Stimulated activated CD8-positive, alpha-beta memory T cell treated with anti-CD3 and anti-CD28 coated beads, Interleukin-12 subunit alpha, Interleukin-12 subunit beta, amount 100 ng/mL, for 4 hours (primary cell): Measurements from ENCODE around the gene ASB10.

ENCODE experiments used
- DNase-seq: peaks from one replicate; pipeline ENCODE4 v3.0.0-alpha.2; 2020; ENCODE audit warnings: low read depth

Gene ASB10

GRCh38 chr7:151186640-151187408, at the start of gene ASB10:
TSS of gene ASB10 (minus strand) at chr7:151187250. CDS start at chr7:151187130, 120 bp downstream.
- DNase-seq: no peak

GRCh38 chr7:151236406-151236805, 49.4 kb upstream of the ASB10 start:
- DNase-seq: no peak

- no peak for DNase-seq
Observed at GRCh38 chr7:151235091-151235787, 48.2 kb upstream of the ASB10 start.

DNA sequence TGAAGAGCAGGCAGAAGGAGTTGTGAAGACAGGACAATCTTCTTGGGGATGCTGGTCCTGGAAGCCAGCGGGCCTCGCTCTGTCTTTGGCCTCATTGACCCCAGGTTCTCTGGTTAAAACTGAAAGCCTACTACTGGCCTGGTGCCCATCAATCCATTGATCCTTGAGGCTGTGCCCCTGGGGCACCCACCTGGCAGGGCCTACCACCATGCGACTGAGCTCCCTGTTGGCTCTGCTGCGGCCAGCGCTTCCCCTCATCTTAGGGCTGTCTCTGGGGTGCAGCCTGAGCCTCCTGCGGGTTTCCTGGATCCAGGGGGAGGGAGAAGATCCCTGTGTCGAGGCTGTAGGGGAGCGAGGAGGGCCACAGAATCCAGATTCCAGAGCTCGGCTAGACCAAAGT, 46.8 kb upstream of the ASB10 start:
- no peak for DNase-seq

- DNase-seq: peak; percentile 62
Observed at GRCh38 chr7:151232917-151233701, 46.1 kb upstream of the ASB10 start.

GRCh38 chr7:151232091-151232916, 45.3 kb upstream of the ASB10 start, which contains the start of gene CHPF2:
TSS of gene CHPF2 (plus strand) at chr7:151232483. CDS start at chr7:151234012, 1,529 bp downstream.
- peak; percentile 87 for DNase-seq

DNA sequence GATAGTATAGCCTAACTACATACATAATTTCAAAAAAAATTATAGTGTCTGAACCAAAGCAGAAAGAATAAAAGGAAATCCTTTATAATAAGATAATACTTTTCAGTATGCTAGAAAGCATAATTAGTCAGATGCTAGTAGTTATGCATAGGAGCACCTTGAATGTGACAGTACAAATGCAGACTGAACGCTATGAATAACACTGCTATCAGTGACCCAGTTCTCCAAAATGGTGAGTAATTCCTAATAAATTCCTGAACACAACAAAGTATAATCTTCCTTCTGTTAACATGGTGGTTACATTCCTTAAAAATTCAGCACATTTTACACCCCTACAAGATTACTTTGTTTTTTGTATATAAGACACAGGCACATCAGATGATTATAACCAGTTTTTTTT, 44.0 kb upstream of the ASB10 start:
- no peak for DNase-seq

DNA sequence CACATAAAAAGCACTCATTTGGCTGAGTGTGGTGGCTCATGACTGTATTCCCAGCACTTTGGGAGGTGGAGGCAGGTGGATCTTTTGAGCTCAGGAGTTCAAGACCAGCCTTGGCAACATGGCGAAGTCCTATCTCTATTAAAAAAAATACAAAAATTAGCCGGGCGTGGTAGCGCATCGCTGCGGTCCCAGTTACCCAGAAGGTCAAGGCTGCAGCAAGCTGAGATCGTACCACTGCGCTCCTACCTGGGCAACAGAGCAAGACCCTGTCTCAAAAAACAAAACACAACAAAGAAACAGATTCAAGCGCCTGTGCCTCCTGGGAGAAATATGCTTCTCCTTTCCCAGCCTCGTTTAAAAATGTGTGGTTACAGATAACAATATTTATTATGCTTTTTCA, 42.2 kb upstream of the ASB10 start:
- no peak for DNase-seq

DNA sequence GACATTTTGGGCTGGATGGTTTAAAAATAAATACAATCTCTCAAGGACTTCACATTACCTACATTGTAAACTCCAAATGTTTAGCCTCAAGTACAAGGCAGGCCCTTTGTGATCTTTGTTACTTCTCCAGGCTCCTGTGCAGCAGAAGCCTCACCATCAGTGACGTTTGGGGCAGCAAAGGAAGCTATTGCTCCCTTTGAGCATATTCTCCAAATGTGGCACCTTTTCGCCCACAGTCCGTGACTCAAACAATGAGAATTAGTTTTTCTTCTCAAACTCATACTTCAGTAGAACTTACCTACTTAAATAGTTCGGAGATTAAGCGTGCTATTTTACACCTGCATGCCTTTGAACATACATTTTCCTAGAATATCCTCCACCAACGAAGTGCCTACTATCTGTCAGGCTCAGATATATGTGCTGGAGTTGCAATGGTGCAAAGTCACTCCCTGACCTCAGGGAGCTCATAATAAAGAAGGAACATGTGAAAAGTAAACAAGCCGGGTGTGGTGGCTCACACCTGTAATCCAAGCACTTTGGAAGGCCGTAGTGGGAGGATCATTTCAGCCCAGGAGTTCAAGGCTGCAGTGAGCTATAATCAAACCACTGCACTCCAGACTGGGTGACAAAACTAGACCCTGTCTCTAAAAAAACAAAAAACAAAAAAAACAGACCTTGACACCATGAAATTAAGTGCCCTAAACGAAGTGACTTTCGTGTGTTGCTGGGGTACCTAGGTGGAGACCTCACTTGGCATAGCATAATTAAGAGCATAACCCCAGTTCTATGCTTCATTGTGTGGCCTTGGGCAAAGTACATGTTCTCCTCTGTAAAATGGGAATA, 41.2 kb upstream of the ASB10 start:
- no peak for DNase-seq

DNA sequence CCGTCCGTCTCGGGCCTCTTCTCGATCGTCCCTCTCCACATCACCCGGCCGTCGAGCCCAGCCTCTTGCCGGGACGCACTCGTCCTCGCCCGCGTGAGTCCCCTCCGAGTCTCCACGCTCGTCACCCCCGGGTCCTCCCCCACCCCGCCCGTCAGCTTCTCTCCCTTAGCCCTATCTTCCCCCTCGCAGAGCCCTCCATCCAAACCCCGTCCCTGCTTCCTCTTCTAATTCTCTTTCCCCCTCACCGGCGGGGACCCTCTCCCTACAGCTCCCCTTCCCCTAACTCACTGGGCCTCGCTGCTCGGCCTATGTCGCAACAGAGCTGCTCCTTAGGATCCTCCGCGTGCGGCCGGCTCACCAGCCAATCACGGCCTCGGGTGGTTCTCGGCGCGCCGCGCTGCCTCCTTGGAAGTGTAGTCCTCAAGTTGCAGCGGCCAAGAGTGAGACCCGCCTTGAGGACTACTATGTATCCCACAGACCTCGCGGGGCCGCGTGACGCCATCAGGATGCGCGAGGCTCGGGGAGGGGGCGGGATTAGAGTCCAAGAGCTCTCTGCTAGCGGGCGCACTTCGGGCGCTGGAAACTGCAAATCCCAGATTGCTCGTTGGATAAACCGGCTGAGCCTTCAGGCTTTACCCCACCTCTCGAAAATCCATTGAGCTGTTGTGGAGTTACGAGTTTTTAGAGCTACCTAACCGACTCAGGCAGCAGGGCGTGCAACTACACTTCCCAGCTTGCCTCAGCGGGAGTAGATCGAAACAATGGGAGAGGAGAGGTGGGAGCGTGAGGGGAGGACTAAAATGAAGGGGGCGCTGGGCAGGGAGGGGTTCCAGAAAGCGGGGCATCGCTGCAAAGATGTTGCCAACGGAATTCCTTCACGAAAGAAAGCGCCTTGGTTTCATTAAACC, 40.1 kb upstream of the ASB10 start, which contains the start of gene ABCF2:
Gene ABCF2, minus strand, starts transcription at position 331 of the 908 bp plus-strand sequence. CDS start 747 bp downstream, outside the sequence.
- peak; percentile 97 for DNase-seq

- no peak for DNase-seq
Observed at GRCh38 chr7:151226560-151226874, 39.5 kb upstream of the ASB10 start.

DNA sequence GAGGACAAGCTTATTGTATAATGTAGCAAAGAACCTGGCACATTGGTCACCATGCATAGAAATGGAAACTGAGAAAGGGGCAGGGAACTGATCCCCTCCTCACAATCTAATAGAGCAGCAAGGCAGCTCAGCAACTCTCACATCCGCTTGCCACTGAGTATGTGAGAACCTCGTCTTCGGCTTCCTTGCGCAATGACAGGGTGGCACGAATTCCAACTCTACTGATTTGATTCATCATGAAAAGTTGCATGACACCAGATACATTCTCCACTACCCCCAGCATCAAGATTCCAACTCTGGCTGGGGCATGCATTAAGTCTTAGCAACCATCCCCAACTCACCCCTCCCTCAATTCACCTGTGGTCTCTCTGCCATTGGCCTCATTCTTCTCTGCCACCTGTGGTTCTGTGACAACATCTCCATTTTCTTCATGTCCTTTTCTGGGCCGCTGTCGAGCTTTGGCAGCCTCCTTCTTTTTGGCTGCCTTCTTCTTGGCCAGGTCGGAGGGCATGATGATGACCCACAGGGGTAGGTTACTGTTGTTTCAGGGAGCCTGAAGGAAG, 39.0 kb upstream of the ASB10 start:
- no peak for DNase-seq

- DNase-seq: no peak
Observed at GRCh38 chr7:151223728-151224127, 36.7 kb upstream of the ASB10 start.

DNA sequence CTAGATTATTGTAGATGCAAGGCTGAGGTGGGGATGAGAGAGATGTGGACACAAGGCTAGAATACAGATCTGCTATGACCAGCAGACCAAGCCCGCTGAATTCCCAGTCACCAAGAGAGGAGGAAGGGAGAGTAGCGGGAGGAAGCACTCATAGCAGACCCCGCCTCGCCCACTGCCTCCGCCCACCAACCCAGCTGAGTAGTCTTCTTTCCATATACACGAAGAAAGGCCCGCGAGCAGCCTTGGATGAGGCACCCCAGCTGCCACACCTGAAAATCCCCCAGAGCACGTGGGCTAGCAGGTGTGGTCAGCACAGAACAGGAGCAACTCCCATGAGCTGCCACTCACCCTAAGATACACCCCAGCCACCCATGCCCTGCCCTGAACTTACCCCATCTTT, 31.1 kb upstream of the ASB10 start:
- no peak for DNase-seq

DNA sequence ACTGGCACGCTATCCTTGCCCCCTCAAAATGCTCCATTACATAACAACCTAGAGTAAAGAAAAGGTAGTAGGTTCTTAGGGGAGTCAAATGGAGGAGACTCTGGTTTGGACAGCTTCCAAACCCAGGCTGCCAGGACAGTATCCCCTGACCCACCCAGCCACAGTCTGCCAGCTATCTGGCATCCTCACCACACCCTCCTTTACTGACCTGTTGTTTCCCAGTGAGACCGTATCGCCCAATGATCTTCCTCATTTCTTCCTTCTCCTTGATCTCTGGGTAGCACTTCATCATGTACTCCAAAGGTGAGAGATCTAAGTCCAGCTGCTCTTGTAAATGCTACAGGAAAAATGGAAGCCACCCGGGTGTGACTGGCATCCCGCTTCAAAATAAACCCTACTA, 28.3 kb upstream of the ASB10 start:
- DNase-seq: no peak

GRCh38 chr7:151213826-151214225, 26.8 kb upstream of the ASB10 start:
- DNase-seq: no peak

GRCh38 chr7:151212626-151213025, 25.6 kb upstream of the ASB10 start:
- DNase-seq: no peak

GRCh38 chr7:151211155-151211772, 24.2 kb upstream of the ASB10 start:
- no peak for DNase-seq
